CD4-positive, alpha-beta T cell (primary cell): ENCODE measurements around the gene FAM50A. TPM values are rescaled to one million over a fixed set of nuclear protein-coding genes. Genes with fewer than 3 reads are reported as not detected.
A peak's percentile ranks its signal among the peaks of the same experiment; 100 is the strongest.

Source experiments
- ATAC-seq: fragments of 200-7000 bp; cut with Tn5 transposase; one replicate; pipeline ENCODE4 v1.10.0; 2022; ENCODE audit warnings: mild to moderate bottlenecking; ENCODE audit not compliant: poor library complexity
- CTCF ChIA-PET: fragments of 350-600 bp; sonication (Branson Sonifier 250); formaldehyde crosslinking; loops from one replicate; lab custom pipeline; 2021; ENCODE audit warnings: antibody characterized with exemption, inconsistent platforms; lab: Charles Lee
- POLR2A ChIA-PET: fragments of 350-600 bp; sonication (Branson Sonifier 250); formaldehyde crosslinking; loops from one replicate; lab custom pipeline; 2021; ENCODE audit warnings: antibody characterized with exemption, inconsistent platforms; lab: Charles Lee
- DNase-seq, 14 experiments: peaks; one replicate each; pipeline ENCODE4 v3.0.0-alpha.2; 2013 to 2020; ENCODE audit warnings: mixed read lengths in 2 of 14
- H3K27ac ChIP-seq, 2 donors: one replicate each; pipeline versions ENCODE4 v1.5.1 to v1.7.0; 2013; ENCODE audit warnings: low read length in 2 of 2, low read depth in 1 of 2, mild to moderate bottlenecking in 1 of 2
- H3K27me3 ChIP-seq, 2 experiments: 1 replicate in 1 of 2; 2 replicates in 1 of 2; pipeline versions ENCODE4 v1.6.1 to v1.7.0; 2013; ENCODE audit warnings: low read length in 2 of 2, control low read depth in 1 of 2, mild to moderate bottlenecking in 1 of 2, moderate library complexity in 1 of 2; ENCODE audit not compliant: insufficient read depth in 2 of 2, control insufficient read depth in 1 of 2
- H3K36me3 ChIP-seq: one replicate; pipeline ENCODE4 v1.6.1; 2013; ENCODE audit warnings: low read length, control low read depth; ENCODE audit not compliant: insufficient read depth
- H3K4me1 ChIP-seq: one replicate; pipeline ENCODE4 v1.6.1; 2013; ENCODE audit warnings: low read length, control low read depth; ENCODE audit not compliant: insufficient read depth
- H3K4me3 ChIP-seq: one replicate; pipeline ENCODE4 v1.5.1; 2013; ENCODE audit warnings: mild to moderate bottlenecking, low read length, moderate library complexity
- H3K9me3 ChIP-seq, 2 experiments: 1 replicate in 1 of 2; 2 replicates in 1 of 2; pipeline versions ENCODE4 v1.6.1 to v1.7.0; 2013; ENCODE audit warnings: low read length in 2 of 2, mild to moderate bottlenecking in 2 of 2, control low read depth in 1 of 2, moderate library complexity in 1 of 2; ENCODE audit not compliant: control insufficient read depth in 1 of 2, insufficient read depth in 1 of 2
- H3K27ac Mint-ChIP-seq: one replicate; pipeline ENCODE4 v1.8.0; 2020; ENCODE audit warnings: mixed read lengths
- H3K27me3 Mint-ChIP-seq: one replicate; pipeline ENCODE4 v1.8.0; 2021; ENCODE audit warnings: mixed read lengths
- H3K36me3 Mint-ChIP-seq: one replicate; pipeline ENCODE4 v1.8.0; 2021; ENCODE audit warnings: low read depth, mixed read lengths
- H3K4me1 Mint-ChIP-seq: one replicate; pipeline ENCODE4 v1.8.0; 2021; ENCODE audit warnings: low read depth, mixed read lengths
- H3K4me3 Mint-ChIP-seq: one replicate; pipeline ENCODE4 v1.8.0; 2020; ENCODE audit warnings: mild to moderate bottlenecking, mixed read lengths
- H3K9me3 Mint-ChIP-seq: one replicate; pipeline ENCODE4 v1.8.0; 2020; ENCODE audit warnings: mixed read lengths
- intact Hi-C, 2 experiments: fragments of 100-400 bp; cut with DNase I in 1 of 2; cut with micrococcal nuclease in 1 of 2; formaldehyde crosslinking; loops; one replicate each; pipeline versions ENCODE4 v1.15.1 to v1.9.0; 2023 to 2025; cut with DNase I, micrococcal nuclease
- total RNA-seq, 174 experiments: library from RNA in 2 of 174; stranded (reverse) in 2 of 174; gene quantifications; one replicate each; pipeline ENCODE4 v1.2.3 and lab custom pipeline; 2021 to 2026
- TF ChIP-seq, protein P1 (sequence below): fragments of 200-600 bp; IDR thresholded peaks from one replicate; pipeline ENCODE4 v1.8.0; 2022; ENCODE audit warnings: antibody characterized with exemption, mild to moderate bottlenecking

FAM50A gene
- total RNA-seq, 2 experiments from 2014 or later = 42.3 to 49.4 TPM

- DNase-seq (no peak), ATAC-seq (no peak)
- Histone ChIP-seq H3K4me3 (no peak overlapping the region), H3K36me3 (peaks cover 14% of the 10 kb centered on the region), H3K9me3 (no peaks in the 10 kb centered on the region), H3K4me1 (peaks cover 16% of the 10 kb centered on the region), H3K27me3 (no peaks in the 10 kb centered on the region), H3K27ac (no peak overlapping the region)
- Mint-ChIP-seq H3K27me3 (no peaks in the 10 kb centered on the region), H3K4me3 (no peak overlapping the region), H3K9me3 (no peaks in the 10 kb centered on the region), H3K27ac (no peak overlapping the region), H3K4me1 (peaks cover 14% of the 10 kb centered on the region), H3K36me3 (peaks cover 17% of the 10 kb centered on the region)
- intact Hi-C loops = no loop called here
- ChIA-PET CTCF (no interaction called here), POLR2A (no interaction called here)
- TF ChIP-seq, protein P1, sequence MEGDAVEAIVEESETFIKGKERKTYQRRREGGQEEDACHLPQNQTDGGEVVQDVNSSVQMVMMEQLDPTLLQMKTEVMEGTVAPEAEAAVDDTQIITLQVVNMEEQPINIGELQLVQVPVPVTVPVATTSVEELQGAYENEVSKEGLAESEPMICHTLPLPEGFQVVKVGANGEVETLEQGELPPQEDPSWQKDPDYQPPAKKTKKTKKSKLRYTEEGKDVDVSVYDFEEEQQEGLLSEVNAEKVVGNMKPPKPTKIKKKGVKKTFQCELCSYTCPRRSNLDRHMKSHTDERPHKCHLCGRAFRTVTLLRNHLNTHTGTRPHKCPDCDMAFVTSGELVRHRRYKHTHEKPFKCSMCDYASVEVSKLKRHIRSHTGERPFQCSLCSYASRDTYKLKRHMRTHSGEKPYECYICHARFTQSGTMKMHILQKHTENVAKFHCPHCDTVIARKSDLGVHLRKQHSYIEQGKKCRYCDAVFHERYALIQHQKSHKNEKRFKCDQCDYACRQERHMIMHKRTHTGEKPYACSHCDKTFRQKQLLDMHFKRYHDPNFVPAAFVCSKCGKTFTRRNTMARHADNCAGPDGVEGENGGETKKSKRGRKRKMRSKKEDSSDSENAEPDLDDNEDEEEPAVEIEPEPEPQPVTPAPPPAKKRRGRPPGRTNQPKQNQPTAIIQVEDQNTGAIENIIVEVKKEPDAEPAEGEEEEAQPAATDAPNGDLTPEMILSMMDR = no peak
Measured at GRCh38 chrX:154473683-154474082, 29.7 kb downstream of the FAM50A start.

DNA sequence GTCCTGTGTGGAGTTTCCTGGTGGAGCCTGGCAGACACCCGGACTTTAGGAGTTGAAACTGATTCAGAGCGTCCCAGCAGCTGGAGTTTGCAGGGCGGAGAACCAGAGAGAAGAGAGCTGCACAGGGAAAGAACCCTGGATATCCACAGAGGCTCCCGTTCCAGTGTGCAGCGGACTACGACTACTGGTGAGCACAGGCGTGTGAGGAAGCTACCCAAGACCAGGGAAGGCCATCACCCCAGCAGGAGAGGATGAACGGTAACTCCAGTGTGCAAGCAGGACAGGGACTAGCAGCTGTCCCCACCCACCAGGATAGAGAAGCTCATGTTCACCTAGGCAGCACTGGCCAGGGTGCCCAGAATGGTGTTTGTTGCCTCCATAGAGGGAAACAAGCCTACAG is 32.9 kb downstream of the FAM50A start:
- Mint-ChIP-seq H3K9me3 (no peaks in the 10 kb centered on the region), H3K4me3 (peak overlapping the region; percentile 56), H3K4me1 (peaks cover 23% of the 10 kb centered on the region), H3K27ac (peak overlapping the region; percentile 90), H3K36me3 (peaks cover 7% of the 10 kb centered on the region), H3K27me3 (no peaks in the 10 kb centered on the region)
- no peak for ATAC-seq
- no peak for DNase-seq
- intact Hi-C loops = loop anchor here in 1 of 2 experiments (5.0 kb wide), 1 partner anchor 40 kb away; the partner anchor contains the start of gene FAM3A
- POLR2A ChIA-PET = interaction anchor here (1.0 to 1.2 kb wide), 2 partner anchors 33 to 78 kb away, joined by 3 read pairs; no protein-coding TSS in a partner anchor
- Histone ChIP-seq H3K4me3 (no peak overlapping the region), H3K27me3 (no peaks in the 10 kb centered on the region), H3K9me3 (no peaks in the 10 kb centered on the region), H3K27ac (no peak overlapping the region), H3K4me1 (peaks cover 24% of the 10 kb centered on the region), H3K36me3 (no peaks in the 10 kb centered on the region)
- TF ChIP-seq, protein P1 = no peak
- CTCF ChIA-PET = no interaction called here

- TF ChIP-seq, protein P1 = no peak
- peaks cover 7% of the 10 kb centered on the region for H3K36me3 Mint-ChIP-seq
- intact Hi-C loops = loop anchor here in 1 of 2 experiments (1.0 to 5.0 kb wide), 2 partner anchors 20 to 39 kb away; partner anchors contain the start of genes FAM3A and PLXNA3
- H3K36me3 ChIP-seq = no peaks in the 10 kb centered on the region
- H3K4me3 Mint-ChIP-seq = peak overlapping the region; percentile 78
- no peaks in the 10 kb centered on the region for H3K9me3 Mint-ChIP-seq
- H3K4me3 ChIP-seq = peak overlapping the region; percentile 56
- no peaks in the 10 kb centered on the region for H3K27me3 ChIP-seq
- ATAC-seq (no peak), DNase-seq (no peak)
- ChIA-PET CTCF (interaction anchor here (1.1 kb wide), 1 partner anchor 12 kb away, joined by 3 read pairs; the partner anchor contains the start of gene SLC10A3), POLR2A (interaction anchor here (0.7 to 1.5 kb wide), 8 partner anchors 9 to 80 kb away, joined by 3 to 8 read pairs (median 3); partner anchors contain the start of genes FAM3A, PLXNA3, RPL10 and UBL4A)
- H3K27ac ChIP-seq = peak overlapping the region; percentile 34 to 74
- H3K4me1 Mint-ChIP-seq = peaks cover 26% of the 10 kb centered on the region
- peaks cover 24% of the 10 kb centered on the region for H3K4me1 ChIP-seq
- peak overlapping the region; percentile 90 for H3K27ac Mint-ChIP-seq
- no peaks in the 10 kb centered on the region for H3K27me3 Mint-ChIP-seq
- H3K9me3 ChIP-seq = no peaks in the 10 kb centered on the region
Measured at GRCh38 chrX:154477891-154478477, 34.0 kb downstream of the FAM50A start.
